ENCODE results near the gene OR2S2. TPM values are rescaled to one million over a fixed set of nuclear protein-coding genes. Genes with fewer than 3 reads are reported as not detected.
A peak's percentile ranks its signal among the peaks of the same experiment; 100 is the strongest.

OR2S2 gene
- total RNA-seq, 1 donor from 2014 or later, result not detected

DNA sequence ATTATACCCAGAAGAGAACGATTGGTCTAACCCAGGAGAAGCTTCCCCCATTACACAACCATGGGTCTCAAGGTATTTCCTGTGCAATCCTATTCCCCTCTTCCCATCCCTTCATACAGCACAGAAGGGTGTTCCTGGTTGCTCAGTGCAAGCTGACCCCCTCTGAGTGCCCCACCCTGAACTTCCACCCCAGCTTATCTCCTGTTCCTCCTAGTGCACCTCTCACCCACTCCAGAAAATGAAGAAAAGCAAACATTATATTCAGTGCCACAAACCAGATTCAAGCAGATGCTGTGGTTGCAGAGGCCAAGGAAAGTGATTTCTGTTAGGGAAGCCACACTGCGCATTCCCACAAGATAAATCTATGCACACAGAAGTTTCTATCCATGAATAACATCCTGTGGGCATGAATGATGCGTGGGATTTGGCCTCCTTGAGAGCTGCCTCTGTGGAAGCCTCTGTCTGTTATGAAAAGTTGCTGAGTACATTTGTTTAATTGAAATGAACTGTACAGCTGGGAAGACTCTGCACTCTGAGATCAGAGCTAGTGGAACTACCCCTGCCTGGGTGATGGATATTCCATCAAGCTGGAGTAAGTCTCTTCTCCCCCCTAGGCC lies 2.2 kb upstream of the OR2S2 start:
- Histone ChIP-seq H3K36me3 (no peaks in the 10 kb centered on the region), H3K9me3 (replicated peaks) (no peaks in the 10 kb centered on the region), H3K27me3 (ENCODE audit: low read depth) (peaks cover 19% of the 10 kb centered on the region), H3K27ac (replicated peaks) (no peak overlapping the region), H3K4me1 (peaks cover 3% of the 10 kb centered on the region), H3K4me3 (no peak overlapping the region)
- intact Hi-C loops (cut with micrococcal nuclease), result no loop called here
- TF ChIP-seq, protein P1, sequence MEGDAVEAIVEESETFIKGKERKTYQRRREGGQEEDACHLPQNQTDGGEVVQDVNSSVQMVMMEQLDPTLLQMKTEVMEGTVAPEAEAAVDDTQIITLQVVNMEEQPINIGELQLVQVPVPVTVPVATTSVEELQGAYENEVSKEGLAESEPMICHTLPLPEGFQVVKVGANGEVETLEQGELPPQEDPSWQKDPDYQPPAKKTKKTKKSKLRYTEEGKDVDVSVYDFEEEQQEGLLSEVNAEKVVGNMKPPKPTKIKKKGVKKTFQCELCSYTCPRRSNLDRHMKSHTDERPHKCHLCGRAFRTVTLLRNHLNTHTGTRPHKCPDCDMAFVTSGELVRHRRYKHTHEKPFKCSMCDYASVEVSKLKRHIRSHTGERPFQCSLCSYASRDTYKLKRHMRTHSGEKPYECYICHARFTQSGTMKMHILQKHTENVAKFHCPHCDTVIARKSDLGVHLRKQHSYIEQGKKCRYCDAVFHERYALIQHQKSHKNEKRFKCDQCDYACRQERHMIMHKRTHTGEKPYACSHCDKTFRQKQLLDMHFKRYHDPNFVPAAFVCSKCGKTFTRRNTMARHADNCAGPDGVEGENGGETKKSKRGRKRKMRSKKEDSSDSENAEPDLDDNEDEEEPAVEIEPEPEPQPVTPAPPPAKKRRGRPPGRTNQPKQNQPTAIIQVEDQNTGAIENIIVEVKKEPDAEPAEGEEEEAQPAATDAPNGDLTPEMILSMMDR (IDR thresholded peaks at IDR 0.05; ENCODE audit: borderline replicate concordance), result no peak
- no peak for DNase-seq

DNA sequence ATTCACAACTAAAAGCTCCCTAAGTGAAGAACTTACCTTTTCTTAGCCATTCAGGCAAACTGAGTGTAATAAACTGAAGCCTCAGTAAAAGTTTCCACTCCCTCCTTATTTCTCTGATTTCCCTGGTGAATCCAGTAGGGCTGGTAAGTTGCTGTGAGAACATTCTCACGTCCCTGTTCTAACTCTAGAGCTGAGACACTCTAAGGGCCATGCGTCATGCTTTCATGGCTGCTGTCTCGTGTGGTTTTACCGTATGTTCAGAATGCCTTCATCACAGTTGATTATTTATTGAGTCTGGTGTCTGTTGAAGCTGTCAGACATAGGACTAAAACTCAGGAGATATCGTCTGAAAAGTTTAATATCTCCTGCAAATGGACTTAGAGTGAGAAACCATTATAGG lies 1.3 kb downstream of the OR2S2 start:
- Histone ChIP-seq H3K4me3 (no peak overlapping the region), H3K9me3 (replicated peaks) (no peaks in the 10 kb centered on the region), H3K27me3 (ENCODE audit: low read depth) (peaks cover 27% of the 10 kb centered on the region), H3K4me1 (peaks cover 11% of the 10 kb centered on the region), H3K36me3 (no peaks in the 10 kb centered on the region), H3K27ac (replicated peaks) (no peak overlapping the region)
- no peak for DNase-seq
- intact Hi-C loops (cut with micrococcal nuclease), result loop anchor here (5.0 kb wide), 1 partner anchor 66 kb away; no protein-coding TSS in a partner anchor
- TF ChIP-seq, protein P1 (IDR thresholded peaks at IDR 0.05; ENCODE audit: borderline replicate concordance), result no peak

DNA sequence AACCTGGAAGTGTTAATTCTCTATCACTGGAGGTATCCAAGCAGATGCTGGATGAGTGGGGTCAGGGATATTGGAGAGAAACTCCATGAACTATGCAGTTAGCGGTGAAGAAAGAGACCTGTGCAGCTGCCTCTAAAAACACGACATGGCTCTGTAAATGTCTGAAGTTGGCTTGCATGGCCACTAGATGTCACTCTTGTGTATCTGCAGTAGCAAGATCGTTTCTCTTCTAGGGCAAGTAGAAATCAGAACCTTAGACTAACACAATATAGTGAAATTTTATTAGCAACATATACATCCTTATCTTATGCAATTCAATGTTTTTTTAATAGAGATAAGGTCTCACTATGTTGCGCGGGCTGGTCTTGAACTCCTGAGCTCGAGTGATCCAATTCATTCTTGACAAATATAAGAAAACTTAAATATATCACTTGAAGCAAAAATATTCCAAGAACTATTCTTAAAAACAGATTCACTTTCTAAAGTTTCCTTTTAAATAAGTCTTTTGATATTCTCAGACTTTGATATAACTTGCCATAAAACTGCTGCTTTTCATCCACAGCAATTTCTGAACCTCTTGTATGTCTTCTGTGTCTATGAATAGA lies 2.9 kb downstream of the OR2S2 start:
- intact Hi-C loops (cut with micrococcal nuclease), result loop anchor here (5.0 kb wide), 1 partner anchor 67 kb away; no protein-coding TSS in a partner anchor

DNA sequence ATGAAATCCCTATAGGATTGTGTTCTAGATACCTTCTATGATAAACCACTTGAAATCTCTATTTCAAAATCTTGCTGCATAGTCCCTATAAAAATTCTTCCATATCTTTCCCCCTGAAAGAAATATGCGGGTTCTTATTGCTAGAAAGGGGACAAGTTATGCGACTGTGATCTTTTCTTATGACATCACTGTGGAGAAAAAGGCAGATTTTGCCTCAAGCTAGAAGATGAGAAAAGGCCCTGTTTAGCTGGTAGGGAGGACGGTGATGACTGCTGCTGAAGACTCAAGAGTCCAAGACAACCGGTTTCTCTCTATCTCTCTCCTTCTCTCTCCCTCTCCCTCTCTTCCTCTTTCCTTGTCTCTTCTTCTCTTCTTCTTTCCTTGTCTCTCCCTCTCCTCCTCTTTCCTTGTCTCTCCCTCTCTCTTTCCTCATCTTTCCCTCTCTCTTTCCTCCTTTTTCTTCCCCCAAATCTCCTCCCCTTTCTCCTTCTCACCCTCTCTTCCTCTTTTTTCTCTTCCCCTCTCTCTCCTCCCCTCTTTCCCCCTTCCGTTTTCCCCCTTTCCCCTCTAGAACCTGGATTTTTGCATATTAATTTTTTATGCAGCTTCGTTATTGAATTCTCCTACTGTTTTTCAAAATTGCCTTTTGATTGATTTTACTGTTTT lies 5.3 kb downstream of the OR2S2 start:
- H3K9me3 ChIP-seq (replicated peaks), result no peaks in the 10 kb centered on the region
- no peak for DNase-seq
- TF ChIP-seq, protein P1 (IDR thresholded peaks at IDR 0.05; ENCODE audit: borderline replicate concordance), result no peak
- no peak overlapping the region for H3K4me3 ChIP-seq
- H3K27me3 ChIP-seq (ENCODE audit: low read depth), result peaks cover 13% of the 10 kb centered on the region
- peak overlapping the region; percentile 83 for H3K27ac ChIP-seq (replicated peaks)
- intact Hi-C loops (cut with micrococcal nuclease), result no loop called here
- no peaks in the 10 kb centered on the region for H3K36me3 ChIP-seq
- peaks cover 33% of the 10 kb centered on the region for H3K4me1 ChIP-seq

More for the DNA sequence above, 2.9 kb downstream of the OR2S2 start:
- Histone ChIP-seq H3K9me3 (replicated peaks) (no peaks in the 10 kb centered on the region), H3K4me1 (peaks cover 15% of the 10 kb centered on the region), H3K27me3 (ENCODE audit: low read depth) (peaks cover 13% of the 10 kb centered on the region), H3K27ac (replicated peaks) (peak overlapping the region; percentile 33), H3K36me3 (no peaks in the 10 kb centered on the region), H3K4me3 (no peak overlapping the region)
- no peak for DNase-seq
- TF ChIP-seq, protein P1 (IDR thresholded peaks at IDR 0.05; ENCODE audit: borderline replicate concordance), result peak; percentile 92

DNA sequence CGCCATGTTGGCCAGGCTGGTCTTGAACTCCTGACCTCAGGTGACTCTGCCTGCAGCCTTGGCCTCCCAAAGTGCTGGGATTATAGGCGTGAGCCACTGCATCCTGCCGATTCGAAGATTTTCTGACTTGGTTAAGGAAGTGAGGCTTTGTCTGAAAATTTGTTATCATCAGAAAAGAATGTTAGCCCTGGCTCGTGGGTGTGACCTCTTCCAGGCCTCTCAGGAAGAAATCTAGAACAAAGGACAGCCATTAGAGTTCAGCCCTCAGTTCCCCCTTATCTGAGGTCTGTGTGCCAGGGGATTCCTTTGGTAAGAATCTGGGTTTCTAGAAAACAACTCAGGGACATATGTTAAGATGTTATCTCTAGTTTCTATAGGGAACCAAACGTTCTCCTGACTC lies 6.2 kb downstream of the OR2S2 start:
- no peak overlapping the region for H3K4me3 ChIP-seq
- intact Hi-C loops (cut with micrococcal nuclease), result no loop called here
- H3K4me1 ChIP-seq, result peaks cover 33% of the 10 kb centered on the region
- TF ChIP-seq, protein P1 (IDR thresholded peaks at IDR 0.05; ENCODE audit: borderline replicate concordance), result no peak
- peak overlapping the region; percentile 83 for H3K27ac ChIP-seq (replicated peaks)
- no peaks in the 10 kb centered on the region for H3K36me3 ChIP-seq
- DNase-seq, result no peak
- peaks cover 13% of the 10 kb centered on the region for H3K27me3 ChIP-seq (ENCODE audit: low read depth)
- H3K9me3 ChIP-seq (replicated peaks), result no peaks in the 10 kb centered on the region

Measured in left ventricle myocardium inferior (tissue), 1 donor.